ENCODE data around the gene TBC1D8.

TBC1D8 gene

DNA sequence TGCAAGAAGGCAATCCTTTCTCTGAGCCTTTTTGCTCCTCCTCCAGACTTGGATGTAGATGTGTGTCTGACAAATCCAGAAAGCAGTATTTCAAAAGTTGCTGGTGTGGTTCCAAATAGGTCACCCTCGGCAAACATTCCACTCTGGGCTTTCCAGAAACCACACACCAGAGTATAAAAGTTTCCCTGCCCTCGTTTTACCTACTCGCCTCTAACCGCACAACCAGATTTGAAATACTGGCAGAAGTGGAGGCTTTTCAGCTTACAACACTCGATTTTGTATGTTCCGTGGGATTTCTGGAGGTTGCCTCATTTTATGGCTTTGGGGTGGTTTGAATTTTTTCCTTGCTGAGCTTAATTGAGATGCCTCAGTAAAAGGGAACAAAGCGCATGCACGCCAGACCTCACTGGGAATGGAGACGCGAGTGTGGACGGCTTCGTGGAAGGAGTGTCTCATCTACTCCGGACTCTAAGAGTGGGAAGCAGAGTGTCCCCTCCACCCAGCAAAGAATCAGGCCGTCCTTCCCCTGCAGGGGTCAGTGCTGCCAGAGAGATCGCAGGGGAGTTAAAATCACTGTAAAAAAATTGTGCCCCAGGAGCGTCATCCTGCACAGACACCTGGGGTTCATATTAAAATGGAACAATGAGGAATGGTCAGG is 193.1 kb downstream of the TBC1D8 start:
- peaks cover 2% of the 10 kb centered on the region for H3K36me3 Mint-ChIP-seq
- H3K4me3 Mint-ChIP-seq = no peak overlapping the region
- no peaks in the 10 kb centered on the region for H3K27me3 Mint-ChIP-seq
- H3K27ac Mint-ChIP-seq = no peak overlapping the region
- H3K9me3 Mint-ChIP-seq (ENCODE audit: low read depth) = no peaks in the 10 kb centered on the region
- H3K4me1 Mint-ChIP-seq (ENCODE audit: low read depth) = no peaks in the 10 kb centered on the region
